Measurements from ENCODE around the gene KIF1A.
A peak's percentile ranks its signal among the peaks of the same experiment; 100 is the strongest.

- TF ChIP-seq POLR2AphosphoS5 (IDR thresholded peaks at IDR 0.05) (peak; percentile 70), CTCF (IDR thresholded peaks at IDR 0.05; ENCODE audit: poor library complexity, severe bottlenecking) (peak; percentile 34), SMC3 (conservative IDR thresholded peaks at IDR 0.05; ENCODE audit: poor library complexity) (peak; percentile 23), EZH2 (IDR thresholded peaks at IDR 0.05; ENCODE audit: borderline replicate concordance, insufficient read depth, low read length, poor library complexity, severe bottlenecking) (no peak), TAF1 (IDR thresholded peaks at IDR 0.05; ENCODE audit: low read depth) (peak; percentile 66), REST (IDR thresholded peaks at IDR 0.05; ENCODE audit: borderline replicate concordance) (no peak), RAD21 (conservative IDR thresholded peaks at IDR 0.05) (peak; percentile 32), MXI1 (conservative IDR thresholded peaks at IDR 0.05; ENCODE audit: poor library complexity, severe bottlenecking) (peak; percentile 16), EP300 (conservative IDR thresholded peaks at IDR 0.05; ENCODE audit: poor library complexity, severe bottlenecking) (no peak)
Measured at GRCh38 chr2:240820607-240821428, 799 bp upstream of the KIF1A start.
